Nephron progenitor cell (in vitro differentiated cells): Measurements from ENCODE around the gene SLC22A1.

Experiments used
- DNase-seq: peaks from one replicate; pipeline ENCODE4 v3.0.0; 2021
- H3K27ac Mint-ChIP-seq: 2 replicates; pipeline ENCODE4 v1.8.0; 2021; ENCODE audit warnings: mild to moderate bottlenecking, moderate library complexity, mixed read lengths
- H3K27me3 Mint-ChIP-seq: 2 replicates; pipeline ENCODE4 v1.8.0; 2021; ENCODE audit warnings: mild to moderate bottlenecking, low read depth, mixed read lengths; ENCODE audit not compliant: poor library complexity
- H3K36me3 Mint-ChIP-seq: 2 replicates; pipeline ENCODE4 v1.8.0; 2021; ENCODE audit warnings: low read depth, mixed read lengths
- H3K4me1 Mint-ChIP-seq: 2 replicates; pipeline ENCODE4 v1.8.0; 2021; ENCODE audit warnings: mixed read lengths
- H3K4me3 Mint-ChIP-seq: 2 replicates; pipeline ENCODE4 v1.8.0; 2021; ENCODE audit warnings: mild to moderate bottlenecking, moderate library complexity, mixed read lengths
- H3K9me3 Mint-ChIP-seq: 2 replicates; pipeline ENCODE4 v1.8.0; 2021; ENCODE audit warnings: mild to moderate bottlenecking, moderate library complexity, mixed read lengths
- TF ChIP-seq, protein P1 (sequence below): fragments of 200-600 bp; sonication (generic); IDR thresholded peaks from 2 replicates; pipeline ENCODE4 v1.5.0; 2021; ENCODE audit warnings: antibody characterized with exemption

SLC22A1 gene

DNA sequence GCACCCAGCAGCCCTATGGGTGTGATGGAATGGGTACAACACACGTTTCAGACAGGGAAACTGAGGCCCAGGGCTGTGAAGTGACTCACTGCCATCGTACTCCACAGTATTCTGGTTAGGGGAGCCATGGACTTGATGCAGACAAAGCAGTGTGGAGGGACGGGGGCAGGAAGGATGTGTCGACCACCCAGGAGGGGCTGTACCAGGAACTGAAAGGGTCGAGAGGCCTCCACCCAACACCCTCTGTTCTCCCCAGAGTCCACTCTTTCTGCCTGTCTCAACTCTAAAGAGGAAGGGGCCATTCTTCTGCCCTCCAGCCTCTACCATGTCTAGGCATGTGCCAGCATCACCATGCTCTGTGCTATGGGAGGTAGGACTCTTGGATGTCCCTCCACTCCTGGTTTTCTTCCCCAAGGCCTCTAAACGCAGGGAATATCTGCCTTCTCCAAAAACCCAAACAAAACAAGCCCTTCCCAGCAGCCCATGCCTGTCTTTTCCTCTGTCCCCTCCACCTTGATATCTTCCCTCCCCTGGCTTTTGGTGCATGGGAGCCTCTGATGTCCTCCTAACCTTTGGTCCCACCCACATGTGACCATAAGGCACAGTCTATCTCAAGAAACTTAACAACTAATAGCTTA lies 7.4 kb downstream of the SLC22A1 start:
- DNase-seq, result no peak

DNA sequence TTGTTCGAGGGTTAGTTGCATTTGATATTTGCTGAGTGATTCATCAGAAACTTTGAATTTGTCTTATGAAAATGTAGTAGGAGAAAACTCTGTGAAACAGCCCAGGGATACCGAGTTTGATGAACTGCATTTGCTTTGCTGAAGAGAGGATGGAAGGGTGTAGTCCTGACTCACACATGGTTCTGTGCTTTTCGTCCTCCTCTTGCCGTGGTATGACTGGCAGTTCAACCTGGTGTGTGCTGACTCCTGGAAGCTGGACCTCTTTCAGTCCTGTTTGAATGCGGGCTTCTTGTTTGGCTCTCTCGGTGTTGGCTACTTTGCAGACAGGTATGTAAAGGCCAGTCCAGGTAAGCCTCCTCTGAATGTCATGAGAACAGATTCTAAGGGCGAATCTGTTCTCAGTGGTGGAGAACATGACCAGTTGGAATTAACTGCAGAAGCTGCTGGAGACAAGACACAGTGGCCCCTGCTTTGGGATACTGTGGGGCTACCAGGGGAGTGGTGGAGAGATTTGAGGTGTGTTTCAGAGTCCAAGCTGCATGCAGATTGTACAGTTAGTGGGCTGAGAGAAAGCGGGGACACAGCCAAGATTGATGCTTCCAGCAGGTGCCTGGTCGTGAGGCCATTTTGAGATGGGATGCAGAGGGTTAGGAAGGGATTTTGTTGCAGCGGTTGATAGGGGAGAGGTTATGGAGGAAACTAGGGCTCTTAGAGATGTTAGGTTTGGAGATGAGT lies 8.4 kb downstream of the SLC22A1 start:
- Mint-ChIP-seq H3K9me3 (no peaks in the 10 kb centered on the region), H3K36me3 (peaks cover 4% of the 10 kb centered on the region), H3K4me3 (no peak overlapping the region), H3K4me1 (peaks cover 8% of the 10 kb centered on the region), H3K27me3 (peaks cover 12% of the 10 kb centered on the region), H3K27ac (peak overlapping the region; percentile 46)
- TF ChIP-seq, protein P1, sequence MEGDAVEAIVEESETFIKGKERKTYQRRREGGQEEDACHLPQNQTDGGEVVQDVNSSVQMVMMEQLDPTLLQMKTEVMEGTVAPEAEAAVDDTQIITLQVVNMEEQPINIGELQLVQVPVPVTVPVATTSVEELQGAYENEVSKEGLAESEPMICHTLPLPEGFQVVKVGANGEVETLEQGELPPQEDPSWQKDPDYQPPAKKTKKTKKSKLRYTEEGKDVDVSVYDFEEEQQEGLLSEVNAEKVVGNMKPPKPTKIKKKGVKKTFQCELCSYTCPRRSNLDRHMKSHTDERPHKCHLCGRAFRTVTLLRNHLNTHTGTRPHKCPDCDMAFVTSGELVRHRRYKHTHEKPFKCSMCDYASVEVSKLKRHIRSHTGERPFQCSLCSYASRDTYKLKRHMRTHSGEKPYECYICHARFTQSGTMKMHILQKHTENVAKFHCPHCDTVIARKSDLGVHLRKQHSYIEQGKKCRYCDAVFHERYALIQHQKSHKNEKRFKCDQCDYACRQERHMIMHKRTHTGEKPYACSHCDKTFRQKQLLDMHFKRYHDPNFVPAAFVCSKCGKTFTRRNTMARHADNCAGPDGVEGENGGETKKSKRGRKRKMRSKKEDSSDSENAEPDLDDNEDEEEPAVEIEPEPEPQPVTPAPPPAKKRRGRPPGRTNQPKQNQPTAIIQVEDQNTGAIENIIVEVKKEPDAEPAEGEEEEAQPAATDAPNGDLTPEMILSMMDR, result no peak
- no peak for DNase-seq

More for the DNA sequence above, 7.4 kb downstream of the SLC22A1 start:
- peaks cover 12% of the 10 kb centered on the region for H3K27me3 Mint-ChIP-seq
- no peak overlapping the region for H3K4me3 Mint-ChIP-seq
- TF ChIP-seq, protein P1, result no peak
- H3K36me3 Mint-ChIP-seq, result peaks cover 4% of the 10 kb centered on the region
- peaks cover 7% of the 10 kb centered on the region for H3K4me1 Mint-ChIP-seq
- H3K27ac Mint-ChIP-seq, result no peak overlapping the region
- H3K9me3 Mint-ChIP-seq, result peaks cover 3% of the 10 kb centered on the region

DNA sequence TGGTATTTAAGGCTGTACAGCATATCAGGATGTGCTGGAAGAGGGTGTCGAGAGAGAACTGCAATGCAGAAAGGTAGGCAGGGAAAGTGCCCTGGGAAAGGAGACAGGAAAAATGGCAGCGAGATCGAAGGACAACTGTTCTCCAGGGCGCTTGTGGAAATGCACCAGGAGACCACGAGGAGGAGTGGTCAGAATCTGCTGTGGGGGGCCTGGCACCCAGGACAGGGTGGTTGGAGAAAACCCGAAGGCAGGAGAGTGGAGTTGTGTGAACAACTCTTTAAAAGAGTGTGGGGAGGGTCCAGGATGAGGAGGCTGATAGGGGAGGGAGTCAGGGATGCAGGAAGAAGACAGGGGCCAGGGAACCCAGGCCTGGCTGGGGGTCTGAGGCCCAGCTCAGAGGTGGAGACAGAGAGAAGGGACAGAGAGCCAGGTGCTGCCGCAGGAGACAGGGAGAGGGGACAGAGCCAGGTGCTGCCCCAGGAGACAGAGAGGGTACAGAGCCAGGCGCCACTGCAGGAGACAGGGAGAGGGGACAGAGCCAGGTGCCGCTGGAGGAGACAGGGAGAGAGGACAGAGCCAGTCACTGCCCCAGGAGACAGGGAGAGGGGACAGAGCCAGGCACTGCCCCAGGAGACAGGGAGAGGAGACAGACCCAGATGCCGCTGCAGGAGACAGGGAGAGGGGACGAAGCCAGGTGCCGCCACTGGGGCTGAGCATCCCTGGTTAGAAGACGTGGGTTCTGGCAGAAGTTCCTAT lies 9.3 kb downstream of the SLC22A1 start:
- DNase-seq, result no peak
- Mint-ChIP-seq H3K4me1 (peaks cover 17% of the 10 kb centered on the region), H3K4me3 (no peak overlapping the region), H3K36me3 (peaks cover 4% of the 10 kb centered on the region), H3K27me3 (peaks cover 12% of the 10 kb centered on the region), H3K27ac (peak overlapping the region; percentile 46), H3K9me3 (no peaks in the 10 kb centered on the region)
- TF ChIP-seq, protein P1, result no peak

DNA sequence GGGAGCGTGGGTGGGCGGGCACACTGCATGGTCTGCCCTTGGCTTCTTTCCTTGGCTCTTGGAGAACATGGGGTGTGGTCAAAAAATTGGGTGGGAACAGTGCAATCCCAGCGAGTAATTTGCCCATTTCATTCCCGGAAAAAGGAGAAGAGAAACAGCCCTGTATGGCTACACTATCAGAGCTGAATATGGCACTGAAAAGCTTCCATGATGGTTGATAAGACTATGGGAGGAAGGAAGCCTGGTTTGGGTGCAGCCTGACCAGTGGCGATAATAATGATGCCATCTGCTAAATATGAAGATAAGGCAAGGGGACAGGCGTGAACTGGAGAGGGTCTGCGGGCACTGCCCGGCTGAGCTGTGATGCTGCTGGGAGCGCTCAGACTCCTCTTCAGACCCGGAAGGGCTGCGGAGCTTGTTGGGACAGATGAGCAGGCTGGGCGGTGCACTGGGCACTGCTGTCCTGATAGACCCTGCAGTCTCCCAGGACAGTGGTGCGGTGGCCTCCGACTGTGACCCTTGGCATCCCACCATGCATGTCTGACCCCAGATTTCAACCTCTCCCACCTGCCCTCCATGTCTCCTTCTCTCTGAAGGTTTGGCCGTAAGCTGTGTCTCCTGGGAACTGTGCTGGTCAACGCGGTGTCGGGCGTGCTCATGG lies 10.2 kb downstream of the SLC22A1 start:
- no peak for DNase-seq
- Mint-ChIP-seq H3K36me3 (peaks cover 4% of the 10 kb centered on the region), H3K27ac (no peak overlapping the region), H3K4me1 (peaks cover 25% of the 10 kb centered on the region), H3K27me3 (peaks cover 12% of the 10 kb centered on the region), H3K4me3 (no peak overlapping the region), H3K9me3 (no peaks in the 10 kb centered on the region)
- TF ChIP-seq, protein P1, result no peak

DNA sequence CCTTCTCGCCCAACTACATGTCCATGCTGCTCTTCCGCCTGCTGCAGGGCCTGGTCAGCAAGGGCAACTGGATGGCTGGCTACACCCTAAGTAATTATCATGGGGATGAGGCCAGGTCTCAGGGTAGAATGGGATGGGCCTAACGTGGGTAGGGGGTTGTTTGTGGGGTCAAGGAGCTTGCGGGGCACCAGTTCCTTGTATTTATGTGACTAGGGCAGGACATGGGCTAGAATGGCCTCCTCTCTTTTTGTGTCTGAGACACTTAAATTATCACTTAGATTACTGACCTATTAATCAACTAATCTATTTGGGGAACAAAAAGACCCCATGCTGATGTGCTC lies 10.7 kb downstream of the SLC22A1 start:
- Mint-ChIP-seq H3K27me3 (peaks cover 12% of the 10 kb centered on the region), H3K4me3 (no peak overlapping the region), H3K9me3 (no peaks in the 10 kb centered on the region), H3K4me1 (peaks cover 30% of the 10 kb centered on the region), H3K27ac (no peak overlapping the region), H3K36me3 (peaks cover 4% of the 10 kb centered on the region)
- TF ChIP-seq, protein P1, result no peak
- DNase-seq, result no peak
